ENCODE results near the gene SEMA6A.

DNA sequence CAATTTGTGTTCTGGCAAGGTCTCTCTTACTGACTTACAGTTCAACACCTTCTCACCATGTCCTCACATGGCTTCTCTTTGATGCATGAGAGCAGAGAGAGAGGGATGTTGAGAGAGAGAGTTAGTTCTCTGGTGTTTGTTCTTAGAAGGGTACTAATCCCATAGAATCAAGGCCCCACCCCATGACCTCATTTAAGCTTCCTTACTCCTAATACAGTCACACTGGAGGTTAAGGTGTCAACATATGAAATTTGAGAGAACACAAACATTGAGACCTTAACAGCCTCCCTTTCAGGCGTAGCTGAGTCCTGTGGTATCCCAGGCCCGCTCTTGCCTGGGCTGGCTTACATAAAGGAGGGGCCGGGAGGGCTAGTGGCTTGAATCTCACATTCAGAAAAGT, 10.6 kb upstream of the SEMA6A start:
- TF ChIP-seq, protein P1, sequence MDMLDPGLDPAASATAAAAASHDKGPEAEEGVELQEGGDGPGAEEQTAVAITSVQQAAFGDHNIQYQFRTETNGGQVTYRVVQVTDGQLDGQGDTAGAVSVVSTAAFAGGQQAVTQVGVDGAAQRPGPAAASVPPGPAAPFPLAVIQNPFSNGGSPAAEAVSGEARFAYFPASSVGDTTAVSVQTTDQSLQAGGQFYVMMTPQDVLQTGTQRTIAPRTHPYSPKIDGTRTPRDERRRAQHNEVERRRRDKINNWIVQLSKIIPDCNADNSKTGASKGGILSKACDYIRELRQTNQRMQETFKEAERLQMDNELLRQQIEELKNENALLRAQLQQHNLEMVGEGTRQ (IDR thresholded peaks at IDR 0.05; ENCODE audit: borderline replicate concordance, low read depth, low read length), result no peak
- no peak for TF ChIP-seq POLR2A (IDR thresholded peaks at IDR 0.05; ENCODE audit: low read depth, low read length)
- TF ChIP-seq, protein P2, sequence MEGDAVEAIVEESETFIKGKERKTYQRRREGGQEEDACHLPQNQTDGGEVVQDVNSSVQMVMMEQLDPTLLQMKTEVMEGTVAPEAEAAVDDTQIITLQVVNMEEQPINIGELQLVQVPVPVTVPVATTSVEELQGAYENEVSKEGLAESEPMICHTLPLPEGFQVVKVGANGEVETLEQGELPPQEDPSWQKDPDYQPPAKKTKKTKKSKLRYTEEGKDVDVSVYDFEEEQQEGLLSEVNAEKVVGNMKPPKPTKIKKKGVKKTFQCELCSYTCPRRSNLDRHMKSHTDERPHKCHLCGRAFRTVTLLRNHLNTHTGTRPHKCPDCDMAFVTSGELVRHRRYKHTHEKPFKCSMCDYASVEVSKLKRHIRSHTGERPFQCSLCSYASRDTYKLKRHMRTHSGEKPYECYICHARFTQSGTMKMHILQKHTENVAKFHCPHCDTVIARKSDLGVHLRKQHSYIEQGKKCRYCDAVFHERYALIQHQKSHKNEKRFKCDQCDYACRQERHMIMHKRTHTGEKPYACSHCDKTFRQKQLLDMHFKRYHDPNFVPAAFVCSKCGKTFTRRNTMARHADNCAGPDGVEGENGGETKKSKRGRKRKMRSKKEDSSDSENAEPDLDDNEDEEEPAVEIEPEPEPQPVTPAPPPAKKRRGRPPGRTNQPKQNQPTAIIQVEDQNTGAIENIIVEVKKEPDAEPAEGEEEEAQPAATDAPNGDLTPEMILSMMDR (IDR thresholded peaks at IDR 0.05 in 2 of 3, conservative IDR thresholded peaks at IDR 0.05 in 1 of 3; ENCODE audit: control insufficient read depth in 2 of 3, extremely low read depth in 1 of 3, insufficient read depth in 1 of 3, low read depth in 3 of 3, low read length in 3 of 3), result no peak
- TF ChIP-seq, protein P3, sequence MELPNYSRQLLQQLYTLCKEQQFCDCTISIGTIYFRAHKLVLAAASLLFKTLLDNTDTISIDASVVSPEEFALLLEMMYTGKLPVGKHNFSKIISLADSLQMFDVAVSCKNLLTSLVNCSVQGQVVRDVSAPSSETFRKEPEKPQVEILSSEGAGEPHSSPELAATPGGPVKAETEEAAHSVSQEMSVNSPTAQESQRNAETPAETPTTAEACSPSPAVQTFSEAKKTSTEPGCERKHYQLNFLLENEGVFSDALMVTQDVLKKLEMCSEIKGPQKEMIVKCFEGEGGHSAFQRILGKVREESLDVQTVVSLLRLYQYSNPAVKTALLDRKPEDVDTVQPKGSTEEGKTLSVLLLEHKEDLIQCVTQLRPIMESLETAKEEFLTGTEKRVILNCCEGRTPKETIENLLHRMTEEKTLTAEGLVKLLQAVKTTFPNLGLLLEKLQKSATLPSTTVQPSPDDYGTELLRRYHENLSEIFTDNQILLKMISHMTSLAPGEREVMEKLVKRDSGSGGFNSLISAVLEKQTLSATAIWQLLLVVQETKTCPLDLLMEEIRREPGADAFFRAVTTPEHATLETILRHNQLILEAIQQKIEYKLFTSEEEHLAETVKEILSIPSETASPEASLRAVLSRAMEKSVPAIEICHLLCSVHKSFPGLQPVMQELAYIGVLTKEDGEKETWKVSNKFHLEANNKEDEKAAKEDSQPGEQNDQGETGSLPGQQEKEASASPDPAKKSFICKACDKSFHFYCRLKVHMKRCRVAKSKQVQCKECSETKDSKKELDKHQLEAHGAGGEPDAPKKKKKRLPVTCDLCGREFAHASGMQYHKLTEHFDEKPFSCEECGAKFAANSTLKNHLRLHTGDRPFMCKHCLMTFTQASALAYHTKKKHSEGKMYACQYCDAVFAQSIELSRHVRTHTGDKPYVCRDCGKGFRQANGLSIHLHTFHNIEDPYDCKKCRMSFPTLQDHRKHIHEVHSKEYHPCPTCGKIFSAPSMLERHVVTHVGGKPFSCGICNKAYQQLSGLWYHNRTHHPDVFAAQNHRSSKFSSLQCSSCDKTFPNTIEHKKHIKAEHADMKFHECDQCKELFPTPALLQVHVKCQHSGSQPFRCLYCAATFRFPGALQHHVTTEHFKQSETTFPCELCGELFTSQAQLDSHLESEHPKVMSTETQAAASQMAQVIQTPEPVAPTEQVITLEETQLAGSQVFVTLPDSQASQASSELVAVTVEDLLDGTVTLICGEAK (IDR thresholded peaks at IDR 0.05; ENCODE audit: borderline replicate concordance), result no peak
